Calu3 (cell line): ENCODE results near the gene ZMAT3. TPM values are rescaled to one million over a fixed set of nuclear protein-coding genes. Genes with fewer than 3 reads are reported as not detected.

Experiments
- BruUV-seq: library from RNA; stranded (reverse); fragments of 400-500 nt; replicated peaks from 2 replicates; lab custom pipeline; 2021; lab: Mats Ljungman, UMichigan
- CTCF ChIA-PET: fragments of 300-600 bp; sonication (Branson Sonifier 250); formaldehyde crosslinking; loops from one replicate; lab custom pipeline; 2022; ENCODE audit warnings: antibody characterized with exemption; lab: Charles Lee
- DNase-seq: peaks from one replicate; pipeline ENCODE4 v3.0.0; 2022
- H3K27ac Mint-ChIP-seq: one replicate; pipeline ENCODE4 v1.8.0; 2022; ENCODE audit warnings: mixed read lengths; ENCODE audit not compliant: unreplicated experiment
- H3K27me3 Mint-ChIP-seq: one replicate; pipeline ENCODE4 v1.8.0; 2022; ENCODE audit warnings: mixed read lengths; ENCODE audit not compliant: unreplicated experiment
- H3K36me3 Mint-ChIP-seq: one replicate; pipeline ENCODE4 v1.8.0; 2022; ENCODE audit warnings: mild to moderate bottlenecking, moderate library complexity, mixed read lengths; ENCODE audit not compliant: insufficient read depth, unreplicated experiment
- H3K4me1 Mint-ChIP-seq: one replicate; pipeline ENCODE4 v1.8.0; 2022; ENCODE audit warnings: mild to moderate bottlenecking, low read depth, mixed read lengths; ENCODE audit not compliant: unreplicated experiment
- H3K4me3 Mint-ChIP-seq: one replicate; pipeline ENCODE4 v1.8.0; 2022; ENCODE audit warnings: mild to moderate bottlenecking, low read depth, moderate library complexity, mixed read lengths; ENCODE audit not compliant: unreplicated experiment
- H3K9me3 Mint-ChIP-seq: one replicate; pipeline ENCODE4 v1.8.0; 2022; ENCODE audit warnings: low read depth, mixed read lengths; ENCODE audit not compliant: unreplicated experiment
- intact Hi-C: fragments of 100-400 bp; cut with micrococcal nuclease; formaldehyde crosslinking; loops from one replicate; pipeline ENCODE4 v1.10.0; 2022; ENCODE audit not compliant: unreplicated experiment
- total RNA-seq: library from RNA; stranded (reverse); gene quantifications from 2 replicates; pipeline ENCODE4 v1.2.3, GENCODE V29; 2022
- TF ChIP-seq, protein P1 (sequence below): fragments of 200-600 bp; IDR thresholded peaks from one replicate; pipeline ENCODE4 v1.8.0; 2022; ENCODE audit warnings: antibody characterized with exemption; ENCODE audit not compliant: unreplicated experiment

Gene ZMAT3
- total RNA-seq, 1 experiment from 2014 or later, result 12.1 TPM

DNA sequence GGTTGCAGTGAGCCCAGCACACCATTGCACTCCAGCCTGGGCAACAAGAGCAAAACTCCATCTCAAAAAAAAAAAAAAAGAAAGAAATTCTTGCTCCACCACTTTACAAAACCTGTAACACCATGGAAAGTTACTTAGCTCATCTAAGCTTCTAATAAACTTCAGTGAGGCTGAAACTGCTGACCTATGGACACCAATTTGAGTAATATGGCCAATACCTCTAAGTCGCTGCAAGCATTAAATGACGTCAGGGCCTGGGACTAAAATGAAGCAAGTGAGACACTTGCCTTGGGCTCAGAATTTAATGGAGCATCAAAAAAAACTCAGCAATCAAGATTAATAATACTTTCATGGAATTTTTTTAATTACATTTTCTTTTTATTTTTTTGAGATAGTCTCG, 42.5 kb downstream of the ZMAT3 start:
- no peaks in the 10 kb centered on the region for H3K4me1 Mint-ChIP-seq
- no peak overlapping the region for H3K27ac Mint-ChIP-seq
- TF ChIP-seq, protein P1, sequence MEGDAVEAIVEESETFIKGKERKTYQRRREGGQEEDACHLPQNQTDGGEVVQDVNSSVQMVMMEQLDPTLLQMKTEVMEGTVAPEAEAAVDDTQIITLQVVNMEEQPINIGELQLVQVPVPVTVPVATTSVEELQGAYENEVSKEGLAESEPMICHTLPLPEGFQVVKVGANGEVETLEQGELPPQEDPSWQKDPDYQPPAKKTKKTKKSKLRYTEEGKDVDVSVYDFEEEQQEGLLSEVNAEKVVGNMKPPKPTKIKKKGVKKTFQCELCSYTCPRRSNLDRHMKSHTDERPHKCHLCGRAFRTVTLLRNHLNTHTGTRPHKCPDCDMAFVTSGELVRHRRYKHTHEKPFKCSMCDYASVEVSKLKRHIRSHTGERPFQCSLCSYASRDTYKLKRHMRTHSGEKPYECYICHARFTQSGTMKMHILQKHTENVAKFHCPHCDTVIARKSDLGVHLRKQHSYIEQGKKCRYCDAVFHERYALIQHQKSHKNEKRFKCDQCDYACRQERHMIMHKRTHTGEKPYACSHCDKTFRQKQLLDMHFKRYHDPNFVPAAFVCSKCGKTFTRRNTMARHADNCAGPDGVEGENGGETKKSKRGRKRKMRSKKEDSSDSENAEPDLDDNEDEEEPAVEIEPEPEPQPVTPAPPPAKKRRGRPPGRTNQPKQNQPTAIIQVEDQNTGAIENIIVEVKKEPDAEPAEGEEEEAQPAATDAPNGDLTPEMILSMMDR, result no peak
- no peaks in the 10 kb centered on the region for H3K27me3 Mint-ChIP-seq
- CTCF ChIA-PET, result interaction anchor here (0.6 kb wide), 1 partner anchor 1800 kb away, joined by 5 read pairs; no protein-coding TSS in a partner anchor
- no peaks in the 10 kb centered on the region for H3K36me3 Mint-ChIP-seq
- H3K4me3 Mint-ChIP-seq, result no peak overlapping the region
- intact Hi-C loops, result no loop called here
- no peaks in the 10 kb centered on the region for H3K9me3 Mint-ChIP-seq
- no peak for DNase-seq
- BruUV-seq, result no TSS peak

DNA sequence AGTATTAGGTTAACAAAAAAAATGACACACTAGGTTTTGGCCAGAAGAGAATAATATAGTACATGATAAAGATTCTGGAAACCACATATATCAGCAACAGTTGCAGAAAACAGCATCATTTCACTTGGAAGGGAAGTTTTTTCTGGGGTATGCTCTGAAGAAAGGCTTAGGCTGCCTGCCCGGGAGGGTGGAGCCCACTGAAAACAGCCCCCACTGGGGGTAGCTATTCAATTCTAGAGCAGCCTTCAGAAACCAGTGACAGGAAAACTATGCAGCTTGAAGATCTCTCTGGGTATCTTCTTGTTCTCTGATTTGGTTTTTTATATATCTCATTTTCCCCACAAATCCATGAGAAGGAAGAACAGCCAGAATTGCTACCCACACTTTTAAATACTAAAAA, 43.2 kb downstream of the ZMAT3 start:
- CTCF ChIA-PET, result interaction anchor here (0.6 kb wide), 1 partner anchor 1799 kb away, joined by 5 read pairs; no protein-coding TSS in a partner anchor
- intact Hi-C loops, result no loop called here
- H3K27me3 Mint-ChIP-seq, result no peaks in the 10 kb centered on the region
- no peak overlapping the region for H3K27ac Mint-ChIP-seq
- TF ChIP-seq, protein P1, result no peak
- H3K4me1 Mint-ChIP-seq, result no peaks in the 10 kb centered on the region
- BruUV-seq, result no TSS peak
- DNase-seq, result no peak
- no peaks in the 10 kb centered on the region for H3K9me3 Mint-ChIP-seq
- H3K36me3 Mint-ChIP-seq, result no peaks in the 10 kb centered on the region
- H3K4me3 Mint-ChIP-seq, result no peak overlapping the region

- TF ChIP-seq, protein P1, result no peak
- Mint-ChIP-seq H3K4me1 (no peaks in the 10 kb centered on the region), H3K36me3 (no peaks in the 10 kb centered on the region), H3K9me3 (no peaks in the 10 kb centered on the region), H3K27ac (no peak overlapping the region), H3K27me3 (no peaks in the 10 kb centered on the region), H3K4me3 (no peak overlapping the region)
- intact Hi-C loops, result no loop called here
- CTCF ChIA-PET, result interaction anchor here (0.5 kb wide), 1 partner anchor 668 kb away, joined by 5 read pairs; no protein-coding TSS in a partner anchor
- no peak for DNase-seq
- no TSS peak for BruUV-seq
Measured at GRCh38 chr3:179027326-179027900, 44.2 kb downstream of the ZMAT3 start.

GRCh38 chr3:179026636-179027035, 45.0 kb downstream of the ZMAT3 start:
- CTCF ChIA-PET, result no interaction called here

More at GRCh38 chr3:179026636-179027035, 45.0 kb downstream of the ZMAT3 start:
- H3K36me3 Mint-ChIP-seq, result no peaks in the 10 kb centered on the region
- no peaks in the 10 kb centered on the region for H3K27me3 Mint-ChIP-seq
- no TSS peak for BruUV-seq
- no peak for DNase-seq
- no peak overlapping the region for H3K4me3 Mint-ChIP-seq
- intact Hi-C loops, result no loop called here
- H3K27ac Mint-ChIP-seq, result no peak overlapping the region
- TF ChIP-seq, protein P1, result no peak
- H3K9me3 Mint-ChIP-seq, result no peaks in the 10 kb centered on the region
- H3K4me1 Mint-ChIP-seq, result no peaks in the 10 kb centered on the region
